IMR-90 (cell line): Measurements from ENCODE around the gene RAB31. TPM values are rescaled to one million over a fixed set of nuclear protein-coding genes. Genes with fewer than 3 reads are reported as not detected.

Source experiments
- ATAC-seq: fragments of 200-7000 bp; cut with Tn5 transposase; 2 replicates; pipeline ENCODE4 v1.9.1; 2020; ENCODE audit warnings: low read depth, mild to moderate bottlenecking, moderate library complexity
- BruUV-seq: library from RNA; stranded (reverse); fragments of 400-500 nt; replicated peaks from 2 replicates; lab custom pipeline; 2021; lab: Mats Ljungman, UMichigan
- CTCF ChIA-PET: fragments of 300-600 bp; formaldehyde crosslinking; extraction: SDS; loops from one replicate; lab custom pipeline; 2021; ENCODE audit warnings: antibody characterized with exemption; lab: Yijun Ruan, JAX
- POLR2A ChIA-PET: fragments of 300-600 bp; sonication (Branson Sonifier 250); formaldehyde crosslinking; loops from one replicate; lab custom pipeline; 2022; ENCODE audit warnings: antibody characterized with exemption; ENCODE audit not compliant: unreplicated experiment; lab: Charles Lee
- DNase-seq: peaks from one replicate; pipeline ENCODE4 v3.0.0; 2013
- H2AFZ ChIP-seq: replicated peaks from 2 replicates; pipeline ENCODE3; 2013; ENCODE audit warnings: low read length, mild to moderate bottlenecking; ENCODE audit not compliant: poor library complexity
- H2AK5ac ChIP-seq: 2 replicates; pipeline ENCODE4 v1.6.1; 2013; ENCODE audit warnings: low read depth, low read length, inconsistent platforms
- H2AK9ac ChIP-seq: replicated peaks from 2 replicates; pipeline ENCODE3; 2013; ENCODE audit warnings: mild to moderate bottlenecking, low read depth, low read length, moderate library complexity; ENCODE audit not compliant: poor library complexity
- H2BK120ac ChIP-seq: 2 replicates; pipeline ENCODE4 v1.6.1; 2013; ENCODE audit warnings: low read depth, low read length, inconsistent platforms
- H2BK15ac ChIP-seq: 3 replicates; pipeline ENCODE4 v1.6.1; 2013; ENCODE audit warnings: low read depth, low read length, inconsistent platforms
- H2BK20ac ChIP-seq: 2 replicates; pipeline ENCODE4 v1.6.1; 2013; ENCODE audit warnings: low read depth, mild to moderate bottlenecking, inconsistent platforms, low read length, moderate library complexity
- H2BK5ac ChIP-seq: 2 replicates; pipeline ENCODE4 v1.6.1; 2013; ENCODE audit warnings: mild to moderate bottlenecking, low read depth, low read length, inconsistent platforms; ENCODE audit not compliant: poor library complexity, severe bottlenecking
- H3K14ac ChIP-seq: replicated peaks from 2 replicates; pipeline ENCODE4 v1.6.1; 2013; ENCODE audit warnings: low read depth, low read length, inconsistent platforms
- H3K18ac ChIP-seq: 2 replicates; pipeline ENCODE4 v1.6.1; 2013; ENCODE audit warnings: low read depth, low read length, control low read depth
- H3K23ac ChIP-seq: 2 replicates; pipeline ENCODE4 v1.6.1; 2013; ENCODE audit warnings: low read depth, low read length, inconsistent platforms
- H3K27ac ChIP-seq: 2 replicates; pipeline ENCODE4 v1.5.1; 2013; ENCODE audit warnings: mild to moderate bottlenecking, control low read depth, low read length; ENCODE audit not compliant: insufficient read depth
- H3K27me3 ChIP-seq: 2 replicates; pipeline ENCODE4 v1.6.1; 2013; ENCODE audit warnings: low read length; ENCODE audit not compliant: control insufficient read depth, insufficient read depth
- H3K36me3 ChIP-seq: 2 replicates; pipeline ENCODE4 v1.6.1; 2013; ENCODE audit warnings: low read length, mixed read lengths; ENCODE audit not compliant: control insufficient read depth, insufficient read depth
- H3K4ac ChIP-seq: 2 replicates; pipeline ENCODE4 v1.6.1; 2013; ENCODE audit warnings: low read depth, low read length, inconsistent platforms
- H3K4me1 ChIP-seq: 2 replicates; pipeline ENCODE4 v1.6.1; 2013; ENCODE audit warnings: low read length, mixed read lengths; ENCODE audit not compliant: control insufficient read depth, insufficient read depth
- H3K4me2 ChIP-seq: 2 replicates; pipeline ENCODE4 v1.6.1; 2013; ENCODE audit warnings: low read depth, mild to moderate bottlenecking, control low read depth, low read length, moderate library complexity
- H3K4me3 ChIP-seq: 2 replicates; pipeline ENCODE4 v1.5.1; 2013; ENCODE audit warnings: low read depth, mild to moderate bottlenecking, control low read depth, low read length, moderate library complexity; ENCODE audit not compliant: insufficient read depth
- H3K56ac ChIP-seq: 2 replicates; pipeline ENCODE4 v1.6.1; 2013; ENCODE audit warnings: low read length, inconsistent platforms; ENCODE audit not compliant: insufficient read depth; ENCODE audit errors: extremely low read depth
- H3K79me1 ChIP-seq, 2 experiments: 2 replicates each; pipeline ENCODE4 v1.6.1; 2013; ENCODE audit warnings: low read length in 2 of 2, inconsistent platforms in 1 of 2, low read depth in 1 of 2
- H3K9ac ChIP-seq: 2 replicates; pipeline ENCODE4 v1.6.1; 2013; ENCODE audit warnings: low read depth, low read length, control low read depth
- H3K9me1 ChIP-seq: 2 replicates; pipeline ENCODE4 v1.6.1; 2013; ENCODE audit warnings: low read length, inconsistent platforms; ENCODE audit not compliant: insufficient read depth
- H3K9me3 ChIP-seq: 2 replicates; pipeline ENCODE4 v1.6.1; 2013; ENCODE audit warnings: low read length; ENCODE audit not compliant: control insufficient read depth, insufficient read depth
- H4K20me1 ChIP-seq: 2 replicates; pipeline ENCODE4 v1.6.1; 2013; ENCODE audit warnings: low read length, inconsistent platforms; ENCODE audit not compliant: insufficient read depth
- H4K5ac ChIP-seq: 2 replicates; pipeline ENCODE4 v1.6.1; 2013; ENCODE audit warnings: mild to moderate bottlenecking, low read depth, low read length, control low read depth
- H4K8ac ChIP-seq, 2 experiments: 2 replicates each; pipeline ENCODE4 v1.6.1; 2013; ENCODE audit warnings: low read depth in 2 of 2, low read length in 2 of 2, control low read depth in 1 of 2, inconsistent platforms in 1 of 2
- H4K91ac ChIP-seq: 2 replicates; pipeline ENCODE4 v1.6.1; 2013; ENCODE audit warnings: low read depth, low read length, inconsistent platforms; ENCODE audit not compliant: insufficient read depth
- WGBS, 2 experiments: methylation state at CpG; one replicate each; pipeline versions ENCODE4 v1.1.5 to v1.1.7; 2013; ENCODE audit warnings: missing lambda C conversion rate in 2 of 2; ENCODE audit not compliant: insufficient read length in 1 of 2; ENCODE audit errors: extremely low coverage in 2 of 2; 5-methylcytosine and 5-hydroxymethylcytosine counted together
- dilution Hi-C: fragments of 300-500 bp; cut with HindIII; formaldehyde crosslinking; loops from one replicate; pipeline ENCODE4 v1.14.3; 2018; ENCODE audit warnings: low sequenced_read_pairs; ENCODE audit not compliant: unreplicated experiment
- in situ Hi-C: fragments of 300-500 bp; cut with MboI; formaldehyde crosslinking; loops from 3 replicates; pipeline ENCODE4 v1.14.3; 2019; ENCODE audit warnings: low sequenced_read_pairs, inconsistent platforms, mixed read lengths
- intact Hi-C: fragments of 100-400 bp; cut with micrococcal nuclease; formaldehyde crosslinking; loops from 2 replicates; pipeline ENCODE4 v1.10.0; 2022
- polyA plus RNA-seq, 3 experiments: library from polyadenylated mRNA; depleted of rRNA; stranded (reverse); fragments of >200 nt; gene quantifications; 2 replicates each; pipeline ENCODE4 v1.2.3, GENCODE V29; 2012; ENCODE audit warnings: low replicate concordance in 1 of 3
- total RNA-seq: library from RNA; depleted of rRNA; stranded (reverse); fragments of >200 nt; gene quantifications from 2 replicates; pipeline ENCODE4 v1.2.3, GENCODE V29; 2012
- TF ChIP-seq, protein P1 (sequence below): fragments of 150-350 bp; IDR thresholded peaks from 2 replicates; pipeline ENCODE4 v1.6.1; 2016; ENCODE audit warnings: low read depth, mild to moderate bottlenecking, low read length, moderate library complexity, borderline replicate concordance
- TF ChIP-seq, protein P2 (sequence below): fragments of 150-350 bp; IDR thresholded peaks from 2 replicates; pipeline ENCODE4 v1.6.1; 2017; ENCODE audit warnings: mild to moderate bottlenecking, antibody characterized with exemption, low read length, low read depth

RAB31 gene
- total and polyA plus RNA-seq, 2 of the 4 experiments (the other 2 are of a cell fraction), result 13.8 to 26.9 TPM

DNA sequence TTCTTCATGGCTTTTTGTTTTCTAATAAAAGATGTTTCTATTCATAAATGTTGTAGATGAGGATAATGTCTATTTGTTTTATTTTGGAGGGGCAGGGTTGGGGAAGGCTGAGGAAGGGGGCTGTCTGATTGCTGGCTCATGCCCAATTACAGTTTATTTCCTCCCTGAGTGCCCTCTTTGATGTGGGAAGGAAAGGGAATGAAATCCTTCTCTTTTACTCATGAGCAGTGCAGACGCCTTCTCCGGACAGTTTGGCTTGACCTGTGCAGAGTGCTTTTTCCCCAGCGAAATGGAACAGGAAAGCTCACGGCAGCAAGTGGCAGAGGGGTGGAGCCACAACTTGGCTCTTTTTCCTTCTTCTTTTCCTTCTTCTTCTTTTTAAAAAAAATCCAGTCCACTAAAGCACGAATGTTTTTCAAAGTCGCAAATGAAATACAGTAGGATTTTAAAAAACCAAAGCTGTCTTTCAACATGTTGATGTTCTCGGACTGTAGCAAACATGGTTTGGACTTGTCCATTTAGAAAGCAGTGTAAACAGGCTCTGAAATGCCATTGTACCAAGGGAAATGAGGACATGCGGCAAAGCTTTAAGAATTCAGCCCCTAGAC lies 34.5 kb downstream of the RAB31 start:
- Histone ChIP-seq H2BK5ac (no peak overlapping the region), H3K36me3 (no peaks in the 10 kb centered on the region), H3K79me1 (peaks cover 10 to 41% of the 10 kb centered on the region in 2 experiments; a peak in 3 of 4 replicates), H3K56ac (no peak overlapping the region), H3K9me1 (peaks cover 17% of the 10 kb centered on the region), H3K9ac (no peak overlapping the region), H3K14ac (peak overlapping the region; percentile 83; the same call in 1 of the 2 replicates), H3K4ac (peak overlapping the region; percentile 72), H4K91ac (peak overlapping the region; percentile 73; the same call in 1 of the 2 replicates), H2BK120ac (peak overlapping the region; percentile 83), H3K27ac (no peak overlapping the region), H2BK15ac (peak overlapping the region; percentile 92; the same call in 2 of the 3 replicates), H2AFZ (no peak overlapping the region), H4K5ac (no peak overlapping the region), H3K4me1 (peaks cover 13% of the 10 kb centered on the region), H3K18ac (no peak overlapping the region; the same call in 1 of the 2 replicates), H3K4me3 (no peak overlapping the region), H3K9me3 (no peaks in the 10 kb centered on the region), H4K8ac (peak overlapping the region; percentile 36 to 40; a peak in 3 of 4 replicates), H2BK20ac (peak overlapping the region; percentile 84), H2AK5ac (peak overlapping the region; percentile 84), H3K4me2 (no peak overlapping the region), H2AK9ac (no peak overlapping the region), H3K27me3 (no peaks in the 10 kb centered on the region; the same call in 1 of the 2 replicates), H3K23ac (peak overlapping the region; percentile 73; the same call in 1 of the 2 replicates), H4K20me1 (peaks cover 33% of the 10 kb centered on the region; the same call in 1 of the 2 replicates)
- ATAC-seq (no peak), DNase-seq (peak; percentile 36)
- POLR2A ChIA-PET, result no interaction called here
- TF ChIP-seq, protein P1, sequence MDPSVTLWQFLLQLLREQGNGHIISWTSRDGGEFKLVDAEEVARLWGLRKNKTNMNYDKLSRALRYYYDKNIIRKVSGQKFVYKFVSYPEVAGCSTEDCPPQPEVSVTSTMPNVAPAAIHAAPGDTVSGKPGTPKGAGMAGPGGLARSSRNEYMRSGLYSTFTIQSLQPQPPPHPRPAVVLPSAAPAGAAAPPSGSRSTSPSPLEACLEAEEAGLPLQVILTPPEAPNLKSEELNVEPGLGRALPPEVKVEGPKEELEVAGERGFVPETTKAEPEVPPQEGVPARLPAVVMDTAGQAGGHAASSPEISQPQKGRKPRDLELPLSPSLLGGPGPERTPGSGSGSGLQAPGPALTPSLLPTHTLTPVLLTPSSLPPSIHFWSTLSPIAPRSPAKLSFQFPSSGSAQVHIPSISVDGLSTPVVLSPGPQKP, result no peak
- TF ChIP-seq, protein P2, sequence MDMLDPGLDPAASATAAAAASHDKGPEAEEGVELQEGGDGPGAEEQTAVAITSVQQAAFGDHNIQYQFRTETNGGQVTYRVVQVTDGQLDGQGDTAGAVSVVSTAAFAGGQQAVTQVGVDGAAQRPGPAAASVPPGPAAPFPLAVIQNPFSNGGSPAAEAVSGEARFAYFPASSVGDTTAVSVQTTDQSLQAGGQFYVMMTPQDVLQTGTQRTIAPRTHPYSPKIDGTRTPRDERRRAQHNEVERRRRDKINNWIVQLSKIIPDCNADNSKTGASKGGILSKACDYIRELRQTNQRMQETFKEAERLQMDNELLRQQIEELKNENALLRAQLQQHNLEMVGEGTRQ, result no peak
- dilution Hi-C loops (no loop called here), in situ Hi-C loops (no loop called here), intact Hi-C loops (loop anchor here (5.0 kb wide), 1 partner anchor 40 kb away; no protein-coding TSS in a partner anchor)
- no TSS peak for BruUV-seq
- 44% methylated on average over 3 of the region's 8 CpGs; no CpG with 5 or more reads in 1 of the 2 experiments for WGBS, 2 experiments
- CTCF ChIA-PET, result interaction anchor here (0.6 to 0.8 kb wide), 4 partner anchors 9 to 213 kb away, joined by 3 to 9 read pairs (median 3); no protein-coding TSS in a partner anchor
